A549 treated with AZD9567 at 1 μM for 4 hours (cell line): Measurements from ENCODE around the gene AK6. TPM values are rescaled to one million over a fixed set of nuclear protein-coding genes. Genes with fewer than 3 reads are reported as not detected.

Source experiments
- total RNA-seq: library from RNA; stranded (reverse); fragments of 200-300 nt; extraction: Qiagen RNA extraction; gene quantifications from 5 replicates; pipeline ENCODE4 v1.2.3, GENCODE V29; 2022; ENCODE audit not compliant: insufficient read depth

AK6 gene
- 41.3 to 56.6 TPM (median 55.4 TPM) in 5 replicates for total RNA-seq

DNA sequence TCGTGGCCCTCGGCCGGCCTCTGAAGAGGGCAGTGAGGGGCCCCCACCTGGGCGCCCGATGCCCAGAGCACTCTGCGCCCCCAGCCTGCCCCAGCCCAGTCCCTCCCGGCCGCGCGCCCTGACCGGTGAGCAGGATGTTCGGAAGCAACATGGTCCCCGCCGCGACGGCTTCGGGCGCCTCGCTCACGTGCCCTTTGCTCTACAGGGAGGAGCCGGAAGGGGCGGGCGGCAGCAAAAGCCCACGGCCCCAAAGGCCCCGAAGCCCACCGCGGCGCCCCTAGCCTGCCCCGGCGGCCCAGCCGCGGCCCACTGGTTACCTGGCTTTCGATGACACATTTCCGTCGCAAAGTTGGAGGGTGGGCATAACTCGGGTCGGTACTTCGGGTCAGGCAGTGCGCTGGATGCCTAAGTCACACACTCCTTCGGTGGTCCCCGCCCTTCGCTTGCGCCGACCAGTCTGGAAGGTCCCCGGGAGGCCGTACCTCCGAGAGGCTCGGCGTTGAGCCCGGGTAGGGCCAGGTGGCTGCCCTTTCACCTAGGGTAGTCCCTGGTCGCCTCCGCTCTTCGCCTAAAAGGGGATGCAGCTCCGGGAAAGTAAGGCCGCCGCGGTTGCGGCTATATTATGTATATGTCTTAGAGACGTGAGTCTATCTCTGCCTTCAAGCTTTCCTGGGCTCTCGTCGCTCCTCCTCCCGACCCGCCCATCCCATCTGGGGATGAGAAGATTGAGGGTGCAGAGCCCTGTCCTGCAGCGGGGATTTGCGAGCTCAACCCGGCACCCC lies at the start of gene AK6, which contains the start of the genes RAD17 and TAF9:
Gene AK6 (minus strand): TSS at position 181 of the 782 bp plus-strand sequence. CDS start 30 bp downstream, at position 151.
Gene RAD17 (plus strand): TSS at position 479 of the 782 bp plus-strand sequence. CDS start 2,391 bp downstream, outside the sequence.
Gene TAF9 (minus strand): TSS at position 181 of the 782 bp plus-strand sequence. CDS start 3,783 bp downstream, outside the sequence.

GRCh38 chr5:69414885-69415583 lies 45.7 kb upstream of the AK6 start, which contains the start of gene MARVELD2:
Gene MARVELD2 (plus strand): TSS chr5:69415116. CDS start chr5:69419386, 4,270 bp downstream.

Other genes with a start within 250 kb of the AK6 start
- gene CCNB1, start 202.4 kb downstream of the AK6 start, total RNA-seq, result 245 to 318 TPM (median 270 TPM) in 5 replicates
- gene CENPH, start 179.9 kb downstream of the AK6 start, total RNA-seq, result 26.3 to 30.2 TPM (median 27.9 TPM) in 5 replicates
- 59.4 to 107 TPM (median 60.8 TPM) in 5 replicates for gene CDK7, start 134.6 kb downstream of the AK6 start, total RNA-seq
- 2.3 to 4.0 TPM (median 3.3 TPM) in 5 replicates for gene CCDC125, start 36.7 kb downstream of the AK6 start, total RNA-seq
- gene TAF9, start within 50 bp of the AK6 start, total RNA-seq, result 130 to 175 TPM (median 138 TPM) in 5 replicates
- 16.0 to 17.8 TPM (median 16.9 TPM) in 5 replicates for gene RAD17, start 298 bp upstream of the AK6 start, total RNA-seq
- gene MARVELD2, start 45.6 kb upstream of the AK6 start, total RNA-seq, result 1.9 to 4.8 TPM (median 2.4 TPM) in 5 replicates
- gene OCLN, start 123.3 kb upstream of the AK6 start, total RNA-seq, result 9.1 to 12.7 TPM (median 9.7 TPM) in 5 replicates
- 32.8 to 40.0 TPM (median 35.4 TPM) in 5 replicates for gene GTF2H2C, start 190.7 kb upstream of the AK6 start, total RNA-seq